ENCODE results near the gene LARP7.
"Not testable (repeated sequence)": the region's sequence is repeated elsewhere in the genome, so short reads cannot be mapped to it uniquely, and the experiment has no call there.

Gene LARP7

DNA sequence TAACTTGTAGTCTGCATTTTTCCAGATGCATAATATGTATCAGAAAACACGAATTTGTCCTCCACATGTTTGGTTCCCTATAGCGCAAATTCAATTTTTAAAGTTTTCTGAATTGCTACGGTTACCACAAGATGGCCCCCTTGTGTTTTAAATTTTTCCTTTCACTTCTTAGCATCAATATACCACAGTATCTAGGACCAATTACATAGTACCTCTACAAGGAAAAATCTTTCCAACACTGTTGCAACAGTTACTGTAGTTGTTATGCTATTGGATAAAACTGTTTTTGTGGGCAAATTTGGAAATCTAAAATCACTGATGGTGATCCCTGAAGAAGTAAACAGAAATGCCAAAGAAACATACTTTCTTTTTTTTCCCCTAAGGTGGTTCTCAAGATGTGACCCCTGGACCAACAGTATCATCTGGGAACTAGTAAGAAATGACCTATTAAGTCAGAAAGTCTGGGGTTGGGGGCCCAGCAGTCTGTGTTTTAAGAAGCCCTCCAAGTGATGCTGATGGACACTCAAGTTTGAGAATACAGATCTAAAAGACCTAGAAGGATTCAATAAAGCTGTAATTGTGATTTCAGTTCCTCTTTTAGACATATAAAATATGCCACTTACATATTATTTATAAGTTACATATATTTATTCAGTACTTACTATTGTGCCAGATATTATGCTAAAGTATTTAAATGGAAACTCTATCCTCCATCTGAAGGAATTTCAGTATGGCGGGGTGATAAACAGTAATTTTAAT is 3.3 kb upstream of the LARP7 start:
- no peak for TF ChIP-seq EZH2 (IDR thresholded peaks at IDR 0.05; ENCODE audit: borderline replicate concordance, low read length)
- TF ChIP-seq, protein P1, sequence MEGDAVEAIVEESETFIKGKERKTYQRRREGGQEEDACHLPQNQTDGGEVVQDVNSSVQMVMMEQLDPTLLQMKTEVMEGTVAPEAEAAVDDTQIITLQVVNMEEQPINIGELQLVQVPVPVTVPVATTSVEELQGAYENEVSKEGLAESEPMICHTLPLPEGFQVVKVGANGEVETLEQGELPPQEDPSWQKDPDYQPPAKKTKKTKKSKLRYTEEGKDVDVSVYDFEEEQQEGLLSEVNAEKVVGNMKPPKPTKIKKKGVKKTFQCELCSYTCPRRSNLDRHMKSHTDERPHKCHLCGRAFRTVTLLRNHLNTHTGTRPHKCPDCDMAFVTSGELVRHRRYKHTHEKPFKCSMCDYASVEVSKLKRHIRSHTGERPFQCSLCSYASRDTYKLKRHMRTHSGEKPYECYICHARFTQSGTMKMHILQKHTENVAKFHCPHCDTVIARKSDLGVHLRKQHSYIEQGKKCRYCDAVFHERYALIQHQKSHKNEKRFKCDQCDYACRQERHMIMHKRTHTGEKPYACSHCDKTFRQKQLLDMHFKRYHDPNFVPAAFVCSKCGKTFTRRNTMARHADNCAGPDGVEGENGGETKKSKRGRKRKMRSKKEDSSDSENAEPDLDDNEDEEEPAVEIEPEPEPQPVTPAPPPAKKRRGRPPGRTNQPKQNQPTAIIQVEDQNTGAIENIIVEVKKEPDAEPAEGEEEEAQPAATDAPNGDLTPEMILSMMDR (IDR thresholded peaks at IDR 0.05; ENCODE audit: low read length) = peak; percentile 71
- Histone ChIP-seq H3K9me2 (ENCODE audit: low read depth, low read length) (no peaks in the 10 kb centered on the region), H3K4me1 (ENCODE audit: insufficient read depth, low read length, severe bottlenecking) (peaks cover 44% of the 10 kb centered on the region), H3K9ac (ENCODE audit: low read length) (peak overlapping the region; percentile 18; the same call in 1 of the 2 replicates), H4K20me1 (ENCODE audit: insufficient read depth, low read length) (no peaks in the 10 kb centered on the region), H3K9me3 (ENCODE audit: low read length) (no peaks in the 10 kb centered on the region), H3K79me2 (ENCODE audit: insufficient read depth, low read length) (peaks cover 31% of the 10 kb centered on the region), H3F3A (ENCODE audit: insufficient read depth, low read length) (no peaks in the 10 kb centered on the region), H3K27ac (ENCODE audit: low read depth, low read length, poor library complexity, severe bottlenecking) (peak overlapping the region; percentile 71), H3K4me2 (ENCODE audit: low read length) (peak overlapping the region; percentile 78), H3K4me3 (ENCODE audit: low read depth, low read length, poor library complexity, severe bottlenecking) (peak overlapping the region; percentile 29), H3K27me3 (ENCODE audit: insufficient read depth, low read length) (no peaks in the 10 kb centered on the region), H2AFZ (ENCODE audit: low read length) (no peak overlapping the region), H3K36me3 (ENCODE audit: insufficient read depth, low read length) (peaks cover 27% of the 10 kb centered on the region)

DNA sequence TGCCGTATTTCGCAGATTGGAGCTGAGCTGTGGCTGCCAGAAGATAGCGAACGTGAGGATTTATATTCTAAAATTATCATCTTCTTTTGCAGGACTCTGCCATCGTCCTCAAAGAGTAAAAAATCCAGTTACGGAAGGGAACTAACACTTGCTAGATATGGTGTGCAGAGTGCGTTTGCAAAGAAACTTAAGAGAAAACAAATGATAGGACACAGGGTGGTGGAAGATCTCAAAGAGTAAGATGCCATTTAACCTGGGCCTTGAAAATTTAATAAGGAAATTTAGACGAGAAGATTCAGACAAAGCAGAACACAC is 566 bp downstream of the LARP7 start:
- no peak for TF ChIP-seq EZH2 (IDR thresholded peaks at IDR 0.05; ENCODE audit: borderline replicate concordance, low read length)
- TF ChIP-seq, protein P1 (IDR thresholded peaks at IDR 0.05; ENCODE audit: low read length) = no peak
- H3K4me1 ChIP-seq (ENCODE audit: insufficient read depth, low read length, severe bottlenecking) = peaks cover 46% of the 10 kb centered on the region
- peak overlapping the region; percentile 91 for H3K9ac ChIP-seq (ENCODE audit: low read length)
- no peaks in the 10 kb centered on the region for H3K9me3 ChIP-seq (ENCODE audit: low read length)
- H4K20me1 ChIP-seq (ENCODE audit: insufficient read depth, low read length) = no peaks in the 10 kb centered on the region
- no peaks in the 10 kb centered on the region for H3K27me3 ChIP-seq (ENCODE audit: insufficient read depth, low read length)
- H3K9me2 ChIP-seq (ENCODE audit: low read depth, low read length) = no peaks in the 10 kb centered on the region
- peaks cover 39% of the 10 kb centered on the region for H3K79me2 ChIP-seq (ENCODE audit: insufficient read depth, low read length)
- H3K36me3 ChIP-seq (ENCODE audit: insufficient read depth, low read length) = peaks cover 12% of the 10 kb centered on the region; the same call in 1 of the 2 replicates
- H2AFZ ChIP-seq (ENCODE audit: low read length) = no peak overlapping the region; the same call in 1 of the 2 replicates
- H3F3A ChIP-seq (ENCODE audit: insufficient read depth, low read length) = no peaks in the 10 kb centered on the region
- H3K27ac ChIP-seq (ENCODE audit: low read depth, low read length, poor library complexity, severe bottlenecking) = peak overlapping the region; percentile 88
- H3K4me2 ChIP-seq (ENCODE audit: low read length) = peak overlapping the region; percentile 78
- H3K4me3 ChIP-seq (ENCODE audit: low read depth, low read length, poor library complexity, severe bottlenecking) = peak overlapping the region; percentile 86

DNA sequence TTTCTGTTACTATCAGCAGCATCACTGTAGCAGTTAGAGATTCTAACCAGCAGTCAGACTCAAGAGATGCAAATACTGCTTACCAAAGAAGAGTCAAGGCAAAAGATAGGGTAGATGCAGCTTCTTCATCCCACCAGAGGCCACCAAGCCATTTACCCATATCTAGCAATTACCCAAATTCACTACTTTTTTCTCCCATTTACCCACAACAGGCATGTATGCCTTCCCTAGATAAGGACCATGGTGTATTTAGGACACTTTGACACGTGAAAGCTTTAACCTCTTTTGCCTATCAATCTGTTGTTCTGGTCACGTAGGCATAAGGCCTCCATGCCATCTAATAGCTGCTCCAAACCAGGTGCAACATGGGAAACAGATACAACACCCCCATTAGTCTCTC is 5.6 kb downstream of the LARP7 start:
- Histone ChIP-seq H3K9me2 (ENCODE audit: low read depth, low read length) (no peaks in the 10 kb centered on the region), H3K9ac (ENCODE audit: low read length) (no peak overlapping the region), H3F3A (ENCODE audit: insufficient read depth, low read length) (no peaks in the 10 kb centered on the region), H3K27me3 (ENCODE audit: insufficient read depth, low read length) (no peaks in the 10 kb centered on the region), H3K9me3 (ENCODE audit: low read length) (no peaks in the 10 kb centered on the region), H3K36me3 (ENCODE audit: insufficient read depth, low read length) (peaks cover 34% of the 10 kb centered on the region), H3K79me2 (ENCODE audit: insufficient read depth, low read length) (peaks cover 19% of the 10 kb centered on the region), H3K4me3 (ENCODE audit: low read depth, low read length, poor library complexity, severe bottlenecking) (no peak overlapping the region), H3K27ac (ENCODE audit: low read depth, low read length, poor library complexity, severe bottlenecking) (no peak overlapping the region), H4K20me1 (ENCODE audit: insufficient read depth, low read length) (no peaks in the 10 kb centered on the region), H3K4me1 (ENCODE audit: insufficient read depth, low read length, severe bottlenecking) (peaks cover 12% of the 10 kb centered on the region), H3K4me2 (ENCODE audit: low read length) (no peak overlapping the region), H2AFZ (ENCODE audit: low read length) (no peak overlapping the region)
- TF ChIP-seq, protein P1 (IDR thresholded peaks at IDR 0.05; ENCODE audit: low read length) = no peak
- no peak for TF ChIP-seq EZH2 (IDR thresholded peaks at IDR 0.05; ENCODE audit: borderline replicate concordance, low read length)

DNA sequence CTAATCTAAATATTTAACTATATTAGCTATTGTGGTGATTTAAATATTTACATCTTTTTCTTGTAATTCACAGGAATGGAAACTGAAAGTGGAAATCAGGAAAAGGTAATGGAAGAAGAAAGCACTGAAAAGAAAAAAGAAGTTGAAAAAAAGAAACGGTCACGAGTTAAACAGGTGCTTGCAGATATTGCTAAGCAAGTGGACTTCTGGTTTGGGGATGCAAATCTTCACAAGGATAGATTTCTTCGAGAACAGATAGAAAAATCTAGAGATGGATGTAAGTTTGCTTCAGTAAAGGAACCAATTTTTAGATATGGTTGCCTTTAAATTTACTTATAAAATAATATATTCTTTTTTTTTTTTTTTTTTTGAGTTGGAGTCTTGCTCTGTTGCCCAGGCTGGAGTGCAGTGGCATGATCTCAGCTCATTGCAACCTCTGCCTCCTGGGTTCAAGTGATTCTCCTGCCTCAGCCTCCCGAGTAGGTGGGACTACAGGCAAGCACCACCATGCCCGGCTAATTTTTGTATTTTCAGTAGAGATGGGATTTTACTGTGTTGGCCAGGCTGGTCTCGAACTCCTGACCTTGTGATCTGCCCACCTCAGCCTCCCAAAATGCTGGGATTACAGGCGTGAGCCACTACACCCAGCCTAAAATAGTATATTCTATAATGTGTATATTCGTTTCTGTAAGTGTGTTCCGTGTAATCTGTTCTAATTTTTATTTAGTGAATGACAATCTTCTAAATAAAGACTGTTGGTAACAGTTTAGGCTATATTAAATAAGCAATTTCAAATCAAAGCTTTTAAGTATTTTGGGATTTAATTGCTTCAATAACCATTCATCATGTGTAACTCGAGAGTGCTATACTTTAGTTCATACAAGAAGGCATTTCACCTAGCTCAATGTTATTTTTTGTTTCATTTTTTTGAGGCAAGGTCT is 7.9 kb downstream of the LARP7 start:
- not testable (repeated sequence) for H3K79me2 ChIP-seq (ENCODE audit: insufficient read depth, low read length); H3K27me3 ChIP-seq (ENCODE audit: insufficient read depth, low read length); H3K4me2 ChIP-seq (ENCODE audit: low read length); H3K4me1 ChIP-seq (ENCODE audit: insufficient read depth, low read length, severe bottlenecking); H3K9ac ChIP-seq (ENCODE audit: low read length); H3K9me3 ChIP-seq (ENCODE audit: low read length); H3K4me3 ChIP-seq (ENCODE audit: low read depth, low read length, poor library complexity, severe bottlenecking); H2AFZ ChIP-seq (ENCODE audit: low read length); H3K9me2 ChIP-seq (ENCODE audit: low read depth, low read length); H4K20me1 ChIP-seq (ENCODE audit: insufficient read depth, low read length); H3K27ac ChIP-seq (ENCODE audit: low read depth, low read length, poor library complexity, severe bottlenecking); H3F3A ChIP-seq (ENCODE audit: insufficient read depth, low read length)
- peaks cover 49% of the 10 kb centered on the region for H3K36me3 ChIP-seq (ENCODE audit: insufficient read depth, low read length)

Data from OCI-LY1 (cell line).